ENCODE measurements around the gene OTUD7B.
A peak's percentile ranks its signal among the peaks of the same experiment; 100 is the strongest.

OTUD7B gene

GRCh38 chr1:149923626-149924025 lies 86.9 kb downstream of the OTUD7B start:
- Histone ChIP-seq H3K36me3 (ENCODE audit: insufficient read depth, low read length) (peaks cover 55% of the 10 kb centered on the region), H3K79me2 (ENCODE audit: insufficient read depth, low read length) (peaks cover 8% of the 10 kb centered on the region), H3K27ac (ENCODE audit: low read depth, low read length, poor library complexity, severe bottlenecking) (no peak overlapping the region)

GRCh38 chr1:149917571-149918144 lies 92.9 kb downstream of the OTUD7B start, which contains the start of gene SV2A:
Gene SV2A, minus strand, starts transcription at chr1:149917844. Its CDS starts 4,004 bp downstream, at chr1:149913840.
- Histone ChIP-seq H3K27me3 (ENCODE audit: insufficient read depth, low read length) (0 out of 2 replicates have a peak, but pooled peaks cover 3% of the 10 kb centered on the region), H3K4me1 (ENCODE audit: insufficient read depth, low read length, severe bottlenecking) (no peaks in the 10 kb centered on the region), H3K9me2 (ENCODE audit: low read depth, low read length) (no peaks in the 10 kb centered on the region), H3F3A (ENCODE audit: insufficient read depth, low read length) (no peaks in the 10 kb centered on the region), H3K79me2 (ENCODE audit: insufficient read depth, low read length) (no peaks in the 10 kb centered on the region), H3K9me3 (ENCODE audit: low read length) (no peaks in the 10 kb centered on the region), H3K36me3 (ENCODE audit: insufficient read depth, low read length) (peaks cover 11% of the 10 kb centered on the region), H3K9ac (ENCODE audit: low read length) (no peak within 1 kb of the TSS), H2AFZ (ENCODE audit: low read length) (no peak within 1 kb of the TSS), H4K20me1 (ENCODE audit: insufficient read depth, low read length) (no peaks in the 10 kb centered on the region), H3K27ac (ENCODE audit: low read depth, low read length, poor library complexity, severe bottlenecking) (no peak within 1 kb of the TSS), H3K4me3 (ENCODE audit: low read depth, low read length, poor library complexity, severe bottlenecking) (no peak within 1 kb of the TSS), H3K4me2 (ENCODE audit: low read length) (peak within 1 kb of the TSS; percentile 22; the same call in 1 of the 2 replicates)
- TF ChIP-seq CTCF (IDR thresholded peaks at IDR 0.05; ENCODE audit: low read length) = no peak
- no peak for TF ChIP-seq EZH2 (IDR thresholded peaks at IDR 0.05; ENCODE audit: borderline replicate concordance, low read length)

More at GRCh38 chr1:149923626-149924025, 86.9 kb downstream of the OTUD7B start:
- H3K4me1 ChIP-seq (ENCODE audit: insufficient read depth, low read length, severe bottlenecking) = peaks cover 21% of the 10 kb centered on the region
- no peaks in the 10 kb centered on the region for H3K9me2 ChIP-seq (ENCODE audit: low read depth, low read length)
- no peak overlapping the region for H3K4me2 ChIP-seq (ENCODE audit: low read length)
- H3K4me3 ChIP-seq (ENCODE audit: low read depth, low read length, poor library complexity, severe bottlenecking) = no peak overlapping the region
- no peak for TF ChIP-seq EZH2 (IDR thresholded peaks at IDR 0.05; ENCODE audit: borderline replicate concordance, low read length)
- no peak for TF ChIP-seq CTCF (IDR thresholded peaks at IDR 0.05; ENCODE audit: low read length)
- no peaks in the 10 kb centered on the region for H3K9me3 ChIP-seq (ENCODE audit: low read length)
- no peaks in the 10 kb centered on the region for H3F3A ChIP-seq (ENCODE audit: insufficient read depth, low read length)
- no peak overlapping the region for H2AFZ ChIP-seq (ENCODE audit: low read length)
- no peak overlapping the region for H3K9ac ChIP-seq (ENCODE audit: low read length)
- no peaks in the 10 kb centered on the region for H4K20me1 ChIP-seq (ENCODE audit: insufficient read depth, low read length)
- H3K27me3 ChIP-seq (ENCODE audit: insufficient read depth, low read length) = no peaks in the 10 kb centered on the region

GRCh38 chr1:149916898-149917252 lies 93.7 kb downstream of the OTUD7B start:
- no peaks in the 10 kb centered on the region for H3K79me2 ChIP-seq (ENCODE audit: insufficient read depth, low read length)
- no peak overlapping the region for H3K27ac ChIP-seq (ENCODE audit: low read depth, low read length, poor library complexity, severe bottlenecking)
- TF ChIP-seq EZH2 (IDR thresholded peaks at IDR 0.05; ENCODE audit: borderline replicate concordance, low read length) (no peak), CTCF (IDR thresholded peaks at IDR 0.05; ENCODE audit: low read length) (no peak)
- H3K9me2 ChIP-seq (ENCODE audit: low read depth, low read length) = no peaks in the 10 kb centered on the region
- no peak overlapping the region for H3K9ac ChIP-seq (ENCODE audit: low read length)
- H2AFZ ChIP-seq (ENCODE audit: low read length) = no peak overlapping the region
- no peaks in the 10 kb centered on the region for H3K9me3 ChIP-seq (ENCODE audit: low read length)
- H3K4me1 ChIP-seq (ENCODE audit: insufficient read depth, low read length, severe bottlenecking) = no peaks in the 10 kb centered on the region
- peaks cover 6% of the 10 kb centered on the region; the same call in 1 of the 2 replicates for H3K36me3 ChIP-seq (ENCODE audit: insufficient read depth, low read length)
- H3F3A ChIP-seq (ENCODE audit: insufficient read depth, low read length) = no peaks in the 10 kb centered on the region
- H3K27me3 ChIP-seq (ENCODE audit: insufficient read depth, low read length) = 0 out of 2 replicates have a peak, but pooled peaks cover 3% of the 10 kb centered on the region
- no peak overlapping the region for H3K4me2 ChIP-seq (ENCODE audit: low read length)
- no peaks in the 10 kb centered on the region for H4K20me1 ChIP-seq (ENCODE audit: insufficient read depth, low read length)
- H3K4me3 ChIP-seq (ENCODE audit: low read depth, low read length, poor library complexity, severe bottlenecking) = no peak overlapping the region
